Adrenal gland (tissue), 5 donors: ENCODE data around the gene JARID2.
A peak's percentile ranks its signal among the peaks of the same experiment; 100 is the strongest.

Experiments used
- CTCF ChIP-seq, 6 experiments: fragments of 450-650 bp in 4 of 6; fragments of 200-600 bp in 2 of 6; sonication (generic) in 1 of 6; IDR thresholded peaks; 1 replicate in 5 of 6; 2 replicates in 1 of 6; pipeline versions ENCODE4 v1.5.1 to v1.8.0; 2016 to 2021; ENCODE audit warnings: antibody characterized with exemption in 6 of 6, mild to moderate bottlenecking in 2 of 6, moderate library complexity in 1 of 6
- POLR2A ChIP-seq, 2 donors: fragments of 450-650 bp; IDR thresholded peaks; one replicate each; pipeline ENCODE4 v1.6.1; 2017; ENCODE audit warnings: antibody characterized with exemption in 2 of 2, mild to moderate bottlenecking in 2 of 2, moderate library complexity in 1 of 2
- donor health status: DM: no; HTN: no; CAD: no.

- TF ChIP-seq CTCF (IDR thresholded peaks at IDR 0.05) (no peak), POLR2A (IDR thresholded peaks at IDR 0.05) (peak in 1 of 2 donors; percentile 14)
These were observed 19.3 kb downstream of the JARID2 start for GRCh38 chr6:15264902-15265761.
